SK-N-MC (cell line): Measurements from ENCODE around the gene CTCFL.

ENCODE experiments used
- EZH2 ChIP-seq: fragments of 200-600 bp; sonication (generic); IDR thresholded peaks from one replicate; pipeline ENCODE4 v1.6.1; 2017; ENCODE audit warnings: antibody characterized with exemption
- POLR2AphosphoS5 ChIP-seq: IDR thresholded peaks from 2 replicates; pipeline ENCODE4 v1.6.1; 2012; ENCODE audit warnings: mild to moderate bottlenecking, low read depth, low read length, borderline replicate concordance

DNA sequence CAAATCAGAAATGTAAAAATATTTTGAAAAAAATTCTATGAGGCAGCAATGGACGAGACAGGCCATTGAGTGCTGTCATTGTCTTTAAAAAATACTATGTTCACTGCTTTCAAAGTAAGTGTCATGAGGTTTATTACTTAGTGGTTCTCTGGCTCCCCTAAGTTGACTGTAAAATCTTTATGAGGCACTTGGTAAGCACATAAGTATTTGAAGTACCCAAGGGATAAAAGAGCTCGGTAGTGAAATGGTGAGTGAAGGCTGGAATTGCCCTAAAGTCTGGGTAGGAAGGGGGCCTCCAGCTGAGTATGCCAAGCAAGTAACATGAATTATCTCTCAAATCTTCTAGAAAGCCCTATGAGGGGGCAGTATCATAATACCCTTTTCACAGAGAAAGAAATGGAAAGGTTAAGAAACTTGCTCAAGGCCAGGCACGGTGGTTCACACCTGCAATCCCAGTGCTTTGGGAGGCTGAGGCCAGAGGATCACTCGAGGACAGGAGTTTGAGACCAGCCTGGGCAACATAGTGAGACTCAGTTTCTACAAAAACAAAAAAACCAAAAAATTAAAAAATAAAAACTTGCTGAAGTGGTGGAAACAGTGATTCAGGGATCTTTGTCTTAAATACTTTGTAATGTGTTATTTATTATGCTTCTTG lies 5.5 kb upstream of the CTCFL start:
- no peak for TF ChIP-seq POLR2AphosphoS5
- no peak for TF ChIP-seq EZH2
